Vagina (tissue), 2 donors: ENCODE data around the gene TEX26. TPM values are rescaled to one million over a fixed set of nuclear protein-coding genes. Genes with fewer than 3 reads are reported as not detected.
A peak's percentile ranks its signal among the peaks of the same experiment; 100 is the strongest.

ENCODE experiments used
- DNase-seq, 2 donors: peaks; one replicate each; pipeline ENCODE4 v3.0.0-alpha.2; 2017; ENCODE audit errors: extremely low spot score in 2 of 2
- H3K27ac ChIP-seq: fragments of 200-600 bp; sonication (generic); one replicate; pipeline ENCODE4 v1.5.1; 2019
- H3K27me3 ChIP-seq: fragments of 200-600 bp; sonication (generic); one replicate; pipeline ENCODE4 v1.5.1; 2019
- H3K36me3 ChIP-seq, 2 donors: fragments of 200-600 bp; sonication (generic); one replicate each; pipeline ENCODE4 v1.5.1; 2017 to 2019
- H3K4me1 ChIP-seq: fragments of 200-600 bp; sonication (generic); one replicate; pipeline ENCODE4 v1.5.1; 2019
- H3K4me3 ChIP-seq, 2 donors: fragments of 200-600 bp; sonication (generic); 1 replicate in 1 of 2; 2 replicates in 1 of 2; pipeline ENCODE4 v1.5.1; 2016 to 2019
- H3K9me3 ChIP-seq: fragments of 200-600 bp; sonication (generic); one replicate; pipeline ENCODE4 v1.5.1; 2019
- CTCF ChIP-seq, 3 experiments: fragments of 450-650 bp in 2 of 3; fragments of 200-600 bp in 1 of 3; sonication (generic) in 1 of 3; IDR thresholded peaks; one replicate each; pipeline ENCODE4 v1.5.1; 2017 to 2019; ENCODE audit warnings: antibody characterized with exemption in 3 of 3, mild to moderate bottlenecking in 2 of 3, moderate library complexity in 2 of 3
- POLR2A ChIP-seq, 2 donors: fragments of 450-650 bp; IDR thresholded peaks; one replicate each; pipeline ENCODE4 v1.6.1; 2017; ENCODE audit warnings: antibody characterized with exemption in 2 of 2, mild to moderate bottlenecking in 2 of 2, moderate library complexity in 2 of 2
- POLR2AphosphoS5 ChIP-seq, 2 donors: sonication (generic); formaldehyde crosslinking; IDR thresholded peaks; one replicate each; pipeline ENCODE4 v1.9.0; 2017; ENCODE audit warnings: antibody characterized with exemption in 2 of 2, mild to moderate bottlenecking in 2 of 2, low read depth in 1 of 2; ENCODE audit not compliant: insufficient read depth in 1 of 2
- intact Hi-C: fragments of 100-400 bp; cut with DNase I; formaldehyde crosslinking; loops from one replicate; pipeline ENCODE4 v1.15.1; 2023
- total RNA-seq: library from RNA; depleted of rRNA; stranded (reverse); fragments of >200 nt; gene quantifications from one replicate; pipeline ENCODE4 v1.2.3, GENCODE V29; 2016

The TEX26 gene
- total RNA-seq, 1 donor from 2014 or later, result not detected

- H3K4me3 ChIP-seq, result peak overlapping the region; percentile 50 to 53
- H3K4me1 ChIP-seq, result peaks cover 52% of the 10 kb centered on the region
- no peaks in the 10 kb centered on the region for H3K9me3 ChIP-seq
- no peaks in the 10 kb centered on the region for H3K36me3 ChIP-seq
- intact Hi-C loops, result loop anchor here (10.0 kb wide), 1 partner anchor 138 kb away; no protein-coding TSS in a partner anchor
- H3K27me3 ChIP-seq, result no peaks in the 10 kb centered on the region
- H3K27ac ChIP-seq, result peak overlapping the region; percentile 91
- TF ChIP-seq CTCF (IDR thresholded peaks at IDR 0.05), result no peak
- peak in 1 of 2 donors; percentile 9 for TF ChIP-seq POLR2AphosphoS5 (IDR thresholded peaks at IDR 0.05; ENCODE audit: insufficient read depth in 1 of 2, low read depth in 1 of 2)
- no peak for DNase-seq
These were observed 25.2 kb upstream of the TEX26 start for GRCh38 chr13:30907121-30907861.

- peaks cover 52% of the 10 kb centered on the region for H3K4me1 ChIP-seq
- intact Hi-C loops, result loop anchor here (10.0 kb wide), 1 partner anchor 136 kb away; no protein-coding TSS in a partner anchor
- no peak for DNase-seq
- H3K27me3 ChIP-seq, result no peaks in the 10 kb centered on the region
- no peaks in the 10 kb centered on the region for H3K36me3 ChIP-seq
- H3K4me3 ChIP-seq, result peak overlapping the region; percentile 2 to 50
- no peak for TF ChIP-seq CTCF (IDR thresholded peaks at IDR 0.05)
- TF ChIP-seq POLR2A (IDR thresholded peaks at IDR 0.05), result no peak
- no peak for TF ChIP-seq POLR2AphosphoS5 (IDR thresholded peaks at IDR 0.05; ENCODE audit: insufficient read depth in 1 of 2, low read depth in 1 of 2)
- H3K27ac ChIP-seq, result peak overlapping the region; percentile 91
- H3K9me3 ChIP-seq, result no peaks in the 10 kb centered on the region
These were observed 24.0 kb upstream of the TEX26 start for GRCh38 chr13:30908416-30908980.

- H3K27me3 ChIP-seq, result no peaks in the 10 kb centered on the region
- peaks cover 55% of the 10 kb centered on the region for H3K4me1 ChIP-seq
- H3K9me3 ChIP-seq, result no peaks in the 10 kb centered on the region
- DNase-seq, result no peak
- no peak for TF ChIP-seq CTCF (IDR thresholded peaks at IDR 0.05)
- TF ChIP-seq POLR2A (IDR thresholded peaks at IDR 0.05), result no peak
- TF ChIP-seq POLR2AphosphoS5 (IDR thresholded peaks at IDR 0.05; ENCODE audit: insufficient read depth in 1 of 2, low read depth in 1 of 2), result no peak
- no peak overlapping the region for H3K27ac ChIP-seq
- intact Hi-C loops, result no loop called here
- no peak overlapping the region for H3K4me3 ChIP-seq
- no peaks in the 10 kb centered on the region for H3K36me3 ChIP-seq
These were observed 21.8 kb upstream of the TEX26 start for GRCh38 chr13:30910676-30911075.

- H3K9me3 ChIP-seq, result no peaks in the 10 kb centered on the region
- TF ChIP-seq POLR2AphosphoS5 (IDR thresholded peaks at IDR 0.05; ENCODE audit: insufficient read depth in 1 of 2, low read depth in 1 of 2) (peak in 1 of 2 donors; percentile 27), POLR2A (IDR thresholded peaks at IDR 0.05) (no peak)
- DNase-seq, result no peak
- H3K27ac ChIP-seq, result peak overlapping the region; percentile 59
- peaks cover 22% of the 10 kb centered on the region for H3K4me1 ChIP-seq
- no peaks in the 10 kb centered on the region for H3K27me3 ChIP-seq
- no peaks in the 10 kb centered on the region for H3K36me3 ChIP-seq
- intact Hi-C loops, result no loop called here
- no peak overlapping the region for H3K4me3 ChIP-seq
These were observed 16.5 kb upstream of the TEX26 start for GRCh38 chr13:30915691-30916541.

GRCh38 chr13:30916991-30917390, 15.5 kb upstream of the TEX26 start:
- no peak for TF ChIP-seq CTCF (IDR thresholded peaks at IDR 0.05)
- no peak for TF ChIP-seq POLR2AphosphoS5 (IDR thresholded peaks at IDR 0.05; ENCODE audit: insufficient read depth in 1 of 2, low read depth in 1 of 2)
- TF ChIP-seq POLR2A (IDR thresholded peaks at IDR 0.05), result no peak
- Histone ChIP-seq H3K4me1 (peaks cover 15% of the 10 kb centered on the region), H3K9me3 (no peaks in the 10 kb centered on the region), H3K36me3 (no peaks in the 10 kb centered on the region), H3K27ac (no peak overlapping the region), H3K27me3 (no peaks in the 10 kb centered on the region), H3K4me3 (no peak overlapping the region)
- no peak for DNase-seq
- intact Hi-C loops, result no loop called here
